Activated CD8-positive, alpha-beta memory T cell treated with anti-CD3 and anti-CD28 coated beads, Interleukin-2, amount 50 U/mL, for 48 hours (primary cell): ENCODE results near the gene CAMK1D.
A peak's percentile ranks its signal among the peaks of the same experiment; 100 is the strongest.
"Not testable (repeated sequence)": the region's sequence is repeated elsewhere in the genome, so short reads cannot be mapped to it uniquely, and the experiment has no call there.

Experiments
- DNase-seq: peaks from one replicate; pipeline ENCODE4 v3.0.0-alpha.2; 2020

CAMK1D gene

DNA sequence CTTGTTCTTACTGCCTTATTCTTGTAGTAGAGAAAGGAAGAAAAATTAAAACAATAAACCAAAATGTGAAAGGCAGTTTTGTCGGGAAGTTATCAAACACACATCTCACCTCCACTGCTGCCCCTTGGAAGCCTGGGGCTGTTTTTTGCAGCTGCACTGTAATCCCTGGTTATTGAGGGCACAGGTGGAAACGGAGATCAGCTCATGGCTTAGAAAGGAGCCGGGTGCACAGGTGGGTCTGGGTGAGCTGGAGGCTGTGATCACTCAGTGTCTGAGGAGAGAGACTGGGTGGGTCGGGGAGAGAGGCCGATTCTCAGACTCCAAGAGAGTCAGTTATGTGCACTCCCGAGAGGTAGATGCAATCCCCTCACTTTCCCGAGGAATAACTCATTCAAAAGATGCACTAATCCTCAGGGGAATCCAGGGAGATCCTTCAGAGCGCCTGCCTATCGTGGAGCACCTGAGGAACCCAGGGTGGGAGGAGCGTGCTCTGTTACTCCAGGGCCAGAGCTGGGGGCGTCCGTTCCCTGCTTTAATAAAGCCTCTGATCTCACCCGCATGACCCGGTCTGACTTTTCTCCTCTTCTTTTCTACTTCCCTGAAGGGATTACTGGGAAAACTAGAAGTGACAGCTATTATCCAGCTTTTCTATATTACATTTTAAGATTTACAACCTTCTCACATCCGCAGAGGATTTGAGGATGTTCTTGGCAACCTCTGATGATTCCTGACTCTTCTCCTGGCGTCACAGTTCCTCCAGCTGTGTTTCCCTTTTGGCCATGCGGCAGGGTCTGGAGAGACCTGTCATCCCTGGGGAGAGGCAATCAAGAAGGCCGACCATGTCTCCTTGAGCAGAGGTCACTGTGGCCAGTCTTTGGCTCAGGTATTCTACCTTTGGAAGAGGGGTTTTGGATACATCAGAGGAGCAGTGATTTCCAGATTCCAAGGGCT lies 82.1 kb downstream of the CAMK1D start:
- DNase-seq, result no peak

DNA sequence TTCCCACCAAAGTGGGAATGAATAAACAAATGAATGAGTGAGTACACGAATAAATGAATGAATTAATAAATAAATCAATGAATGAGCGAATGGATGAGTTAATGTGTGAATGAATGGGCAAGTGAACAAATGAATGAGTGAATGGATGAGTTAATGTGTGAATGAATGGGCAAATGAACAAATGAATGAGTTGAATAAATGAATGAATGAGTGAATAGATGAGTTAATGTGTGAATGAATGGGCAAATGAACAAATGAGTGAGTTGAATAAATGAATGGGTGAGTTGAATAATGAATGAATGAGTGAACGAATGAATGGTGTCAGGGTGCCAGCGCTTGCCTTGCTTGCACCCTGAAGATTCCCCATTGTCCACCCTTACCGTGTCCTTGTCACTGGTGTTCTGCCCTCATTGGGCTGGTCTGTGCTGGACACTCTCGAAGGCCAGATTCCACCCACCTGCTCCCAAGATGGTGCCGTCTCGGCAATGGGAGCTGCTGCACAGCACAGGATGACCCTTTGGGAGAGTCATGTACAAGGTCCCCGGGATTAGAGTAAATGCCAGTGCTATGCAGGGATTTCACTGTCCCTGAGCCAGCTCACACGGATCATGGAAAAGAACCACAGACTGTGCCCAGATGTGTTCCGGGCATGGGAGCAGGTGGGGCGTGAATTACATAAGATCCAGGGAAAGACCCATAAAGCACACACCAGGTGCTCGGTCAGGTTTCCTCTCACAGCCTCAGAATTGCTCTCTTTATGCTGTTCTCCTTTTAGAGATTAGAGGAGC lies 83.2 kb downstream of the CAMK1D start:
- no peak for DNase-seq

DNA sequence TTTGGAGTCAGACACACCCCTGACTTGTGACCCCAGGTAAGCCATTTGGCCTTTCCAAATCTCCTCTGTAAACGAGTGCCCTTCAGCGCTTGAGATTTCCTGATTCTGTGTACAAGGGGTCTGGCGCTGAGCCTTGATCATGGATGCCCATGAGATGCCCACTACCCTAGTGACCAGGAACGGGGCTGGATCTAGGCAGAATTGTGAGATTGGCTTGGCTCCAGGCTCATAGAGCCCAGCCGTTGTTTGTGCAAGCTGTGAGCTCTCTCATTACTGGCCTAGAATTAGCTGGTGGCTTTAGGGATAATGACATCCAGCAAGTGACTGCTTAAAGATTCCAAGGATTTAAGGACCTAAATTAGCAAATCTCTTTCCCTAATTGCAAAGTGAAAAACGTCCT lies 84.9 kb downstream of the CAMK1D start:
- DNase-seq, result no peak

DNA sequence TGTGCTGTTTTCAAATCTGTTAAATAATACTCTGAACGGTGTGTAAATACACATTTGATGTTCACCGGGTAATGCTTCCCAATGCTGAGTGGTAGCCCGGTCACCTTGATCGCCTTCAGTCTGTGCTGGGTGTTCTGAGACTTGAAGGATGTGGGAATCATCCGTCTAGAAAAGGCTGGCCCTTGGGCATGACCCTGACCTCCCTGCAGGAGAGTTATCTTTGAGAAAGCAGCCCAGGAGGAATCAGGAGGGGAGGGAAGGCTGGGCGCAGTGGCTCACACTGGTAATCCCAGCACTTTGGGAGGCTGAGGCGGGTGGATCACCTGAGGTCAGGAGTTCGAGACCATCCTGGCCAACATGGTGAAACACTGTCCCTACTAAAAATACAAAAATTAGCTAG lies 85.3 kb downstream of the CAMK1D start:
- not testable (repeated sequence) for DNase-seq

DNA sequence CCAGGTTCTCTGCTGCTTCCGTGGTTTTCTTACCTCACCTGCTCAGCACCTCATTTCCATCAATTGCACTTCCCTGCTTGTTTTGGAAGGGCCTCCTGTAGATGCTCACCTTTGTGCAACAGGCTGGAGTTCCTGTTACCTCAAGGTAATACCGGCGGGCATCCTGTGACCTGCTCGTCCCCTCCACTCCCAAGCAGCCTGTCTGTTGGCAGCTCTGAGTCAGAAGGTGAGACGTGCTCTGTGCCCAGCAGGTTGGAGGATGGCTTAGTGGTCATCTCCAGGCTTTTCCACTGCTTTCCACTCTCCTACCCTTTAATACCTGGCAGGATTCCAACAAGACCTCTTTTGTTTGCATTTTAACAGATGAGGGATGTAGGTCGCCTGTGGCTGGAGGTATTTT lies 86.0 kb downstream of the CAMK1D start:
- DNase-seq, result no peak

DNA sequence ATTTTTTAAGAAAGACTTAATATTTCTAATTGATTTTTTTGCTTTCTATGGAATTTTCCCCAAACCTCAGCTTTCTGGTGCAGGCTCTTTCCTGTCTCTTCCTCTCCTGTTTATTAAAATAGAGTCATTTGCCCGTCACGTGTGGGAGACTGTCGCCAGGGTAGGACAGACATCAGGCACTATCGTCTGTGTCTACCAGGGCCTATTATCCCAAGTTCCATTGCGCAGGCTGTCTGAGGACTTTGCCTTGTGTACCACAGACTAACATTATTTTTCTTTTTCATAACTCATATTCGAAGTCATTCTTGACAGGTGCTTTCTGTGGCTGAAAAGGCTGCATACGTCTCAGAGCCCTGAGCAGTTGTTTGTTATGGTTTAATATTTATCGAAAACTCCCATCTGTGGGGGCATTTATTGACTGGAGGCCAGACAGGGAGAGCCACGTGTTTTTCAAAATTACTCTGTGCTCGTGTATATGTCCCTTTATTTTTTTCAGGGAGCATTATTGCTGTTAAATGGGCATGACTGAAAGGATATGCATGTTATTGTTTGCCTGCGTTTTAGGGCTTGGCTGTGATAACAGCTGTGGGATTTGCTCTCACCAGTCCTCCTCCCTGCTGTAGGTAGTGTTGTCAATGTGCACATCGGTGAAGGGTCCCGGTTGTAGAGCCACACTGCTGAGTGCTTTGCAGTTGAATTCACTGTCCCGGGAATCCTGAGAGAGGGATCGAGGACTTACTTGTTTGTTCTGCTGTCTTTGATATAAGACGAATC lies 89.8 kb downstream of the CAMK1D start:
- DNase-seq, result no peak

DNA sequence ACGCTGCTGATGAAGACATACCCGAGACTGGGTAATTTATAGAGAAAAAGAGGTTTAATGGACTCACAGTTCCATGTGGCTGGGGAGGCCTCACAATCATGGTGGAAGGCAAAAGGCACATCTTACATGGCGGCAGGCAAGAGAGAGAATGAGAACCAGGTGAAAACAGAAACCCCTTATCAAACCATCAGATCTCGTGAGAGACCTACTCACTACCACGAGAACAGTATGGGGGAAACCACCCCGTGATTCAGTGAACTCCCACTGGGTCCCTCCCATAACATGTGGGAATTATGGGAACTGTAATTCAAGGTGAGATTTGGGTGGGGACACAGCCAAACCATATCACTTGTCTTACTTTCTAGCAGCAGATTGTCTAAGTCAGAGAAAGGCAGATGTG lies 90.4 kb downstream of the CAMK1D start:
- DNase-seq, result not testable (repeated sequence)

DNA sequence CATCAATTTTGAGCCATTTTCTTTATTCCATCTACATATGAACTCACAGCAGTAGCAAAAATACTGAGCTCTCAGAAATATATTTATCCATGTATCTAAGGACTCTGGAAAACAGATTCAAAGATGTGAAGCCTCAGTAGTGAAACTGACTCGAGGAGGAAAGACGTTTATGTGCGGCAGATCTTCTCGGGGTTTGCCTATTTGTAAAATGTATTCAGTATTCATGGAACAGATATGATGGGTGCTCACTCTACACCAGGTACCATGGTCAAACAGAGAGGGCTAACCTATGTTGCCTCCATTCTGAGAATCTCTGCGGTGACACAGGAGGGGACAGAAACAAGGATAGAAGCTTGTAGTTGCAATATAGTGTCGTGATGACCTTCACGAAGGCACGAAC lies 93.7 kb downstream of the CAMK1D start:
- DNase-seq, result no peak

DNA sequence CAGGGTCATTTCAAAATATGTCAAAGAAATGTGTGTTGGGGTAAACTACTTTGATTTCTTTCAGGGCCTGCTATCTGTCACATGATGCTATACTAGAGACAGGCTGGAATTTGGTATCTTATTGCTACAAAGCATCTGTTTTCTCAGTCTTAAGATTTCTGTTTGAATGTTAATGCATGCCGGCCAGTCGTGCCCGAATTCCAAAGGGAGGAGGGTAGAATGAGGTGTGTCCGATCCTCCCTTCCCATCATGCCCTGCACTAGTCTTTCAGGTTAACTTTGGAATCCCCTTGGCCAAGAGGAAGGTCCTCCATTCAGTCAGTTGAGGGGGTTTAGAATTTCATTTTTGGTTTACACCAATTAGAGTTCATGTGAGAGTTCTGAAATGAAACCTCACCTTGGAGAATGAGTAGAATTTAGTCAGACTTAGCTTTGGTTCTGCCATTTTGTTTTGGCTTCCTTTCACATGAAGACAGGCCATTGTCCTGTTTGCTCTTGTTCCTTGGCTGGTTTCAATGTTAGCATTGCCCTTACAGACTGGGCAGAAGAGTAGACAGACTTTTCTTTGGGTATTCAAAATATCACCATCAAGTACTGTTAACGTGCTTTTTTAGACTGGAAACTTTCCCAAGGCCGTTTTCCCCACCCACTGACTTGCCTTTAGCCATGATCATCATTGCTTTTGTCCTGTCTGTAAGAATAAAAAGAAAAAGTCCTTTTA lies 95.8 kb downstream of the CAMK1D start:
- no peak for DNase-seq

DNA sequence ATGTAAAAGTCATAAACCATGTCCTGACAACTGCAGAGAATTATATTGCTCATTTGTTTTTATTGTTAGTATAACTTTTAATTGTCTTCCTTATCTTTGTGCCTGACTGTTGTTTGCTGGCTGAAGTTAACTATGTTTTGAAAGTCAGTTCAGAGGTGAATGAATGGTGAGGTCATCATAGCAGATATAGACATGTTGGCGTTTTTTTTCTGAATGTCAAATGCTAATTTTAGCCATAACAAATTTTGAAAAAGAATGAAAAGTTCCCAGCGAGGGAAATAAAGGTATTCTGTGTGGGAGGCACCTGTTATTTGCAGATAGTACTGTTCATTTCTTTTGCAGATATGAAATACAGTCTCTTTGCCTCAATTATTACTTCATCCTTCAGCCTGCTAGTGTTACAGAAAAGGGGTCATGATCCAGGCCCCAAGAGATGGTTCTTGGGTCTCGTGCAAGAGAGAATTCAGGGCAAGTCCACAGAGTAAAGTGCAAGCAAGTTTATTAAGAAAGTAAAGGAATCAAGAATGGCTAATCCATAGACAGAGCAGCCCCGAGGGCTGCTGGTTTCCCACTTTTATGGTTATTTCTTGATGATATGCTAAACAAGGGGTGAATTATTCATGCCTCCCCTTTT lies 96.5 kb downstream of the CAMK1D start:
- no peak for DNase-seq

DNA sequence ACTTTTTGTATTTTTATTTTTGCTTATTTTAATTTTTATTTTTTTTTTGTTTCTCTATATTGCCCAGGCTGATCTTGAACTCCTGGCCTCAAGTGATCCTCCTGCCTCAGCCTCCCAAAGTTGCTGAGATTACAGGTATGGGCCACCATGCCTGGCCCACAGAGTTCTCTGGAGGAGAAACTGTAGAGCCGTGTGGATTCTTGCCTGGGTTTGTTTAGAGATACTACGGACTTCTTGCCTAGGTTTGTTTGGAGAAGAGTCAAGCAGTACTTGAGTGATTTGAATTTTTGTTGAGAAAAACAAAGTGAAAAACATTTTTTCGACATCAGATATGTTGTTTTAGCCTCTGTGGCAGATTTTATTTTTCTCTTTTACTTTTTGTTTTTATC lies 99.0 kb downstream of the CAMK1D start:
- DNase-seq, result no peak

DNA sequence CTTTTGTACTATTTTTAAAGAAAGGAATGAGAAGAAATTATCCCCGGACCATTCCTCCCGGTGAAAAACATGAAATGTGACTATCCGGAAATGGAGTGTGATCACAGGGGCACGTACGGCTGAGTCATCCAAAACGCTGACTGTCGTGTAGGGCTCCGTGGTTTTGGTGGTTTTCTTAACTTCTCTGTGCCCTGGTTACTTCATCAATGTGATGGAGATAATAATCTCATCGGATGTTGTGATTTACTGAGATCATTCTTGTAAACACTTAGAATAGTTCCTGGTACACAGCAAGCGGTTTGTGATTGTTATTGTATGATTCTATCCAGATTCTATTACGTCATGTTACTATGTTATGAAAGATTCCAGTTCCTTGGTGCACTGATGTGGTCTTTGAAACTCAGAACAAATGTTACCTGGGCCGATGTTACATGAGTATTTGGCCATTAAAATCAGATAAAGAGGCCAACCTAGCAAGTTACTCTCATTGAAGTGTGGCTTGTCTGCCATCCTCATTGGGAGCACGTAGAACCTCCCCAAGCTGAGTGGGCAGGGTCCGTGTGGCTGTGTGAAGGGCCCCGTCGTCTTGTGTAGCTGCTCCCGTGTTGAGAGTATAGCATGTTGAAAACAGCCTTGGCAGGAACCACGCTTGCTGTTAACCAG lies 99.5 kb downstream of the CAMK1D start:
- peak; percentile 71 for DNase-seq

DNA sequence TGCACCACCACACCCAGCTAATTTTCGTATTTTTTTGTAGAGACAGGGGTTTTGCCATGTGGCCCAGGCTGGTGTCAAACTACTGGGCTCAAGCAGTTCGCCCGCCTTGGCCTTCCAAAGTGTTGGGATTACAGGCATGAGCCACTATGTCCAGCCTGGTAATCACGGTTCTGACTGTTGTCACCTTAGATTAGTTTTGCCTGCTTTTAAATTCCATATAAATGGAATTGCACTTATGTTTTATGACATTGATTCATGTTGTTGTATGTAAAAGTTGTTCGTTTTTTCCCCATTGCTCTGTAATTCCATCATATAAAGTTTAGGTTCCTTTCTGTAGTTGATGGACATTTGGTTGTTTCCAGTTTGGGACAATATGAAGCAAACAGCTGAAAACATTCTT lies 106.0 kb downstream of the CAMK1D start:
- DNase-seq, result no peak

DNA sequence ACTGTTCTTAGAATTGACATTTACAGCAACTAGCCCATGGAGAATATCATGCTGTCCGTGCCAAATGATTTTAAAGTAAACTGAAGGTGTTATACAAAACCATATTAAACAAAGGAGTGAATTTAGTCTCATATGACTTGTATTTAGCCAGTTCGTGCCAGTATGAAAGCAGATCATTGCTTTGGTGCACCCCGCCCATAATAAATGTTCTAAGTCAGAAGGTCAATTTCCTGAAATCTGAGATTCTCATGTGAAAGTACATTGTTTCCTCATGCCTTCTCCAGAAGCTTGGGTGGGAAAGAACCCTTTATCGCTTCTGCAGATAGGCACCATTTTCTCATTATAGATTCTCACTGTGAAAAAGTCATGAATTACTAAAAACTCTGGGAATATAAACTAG lies 106.4 kb downstream of the CAMK1D start:
- DNase-seq, result no peak

DNA sequence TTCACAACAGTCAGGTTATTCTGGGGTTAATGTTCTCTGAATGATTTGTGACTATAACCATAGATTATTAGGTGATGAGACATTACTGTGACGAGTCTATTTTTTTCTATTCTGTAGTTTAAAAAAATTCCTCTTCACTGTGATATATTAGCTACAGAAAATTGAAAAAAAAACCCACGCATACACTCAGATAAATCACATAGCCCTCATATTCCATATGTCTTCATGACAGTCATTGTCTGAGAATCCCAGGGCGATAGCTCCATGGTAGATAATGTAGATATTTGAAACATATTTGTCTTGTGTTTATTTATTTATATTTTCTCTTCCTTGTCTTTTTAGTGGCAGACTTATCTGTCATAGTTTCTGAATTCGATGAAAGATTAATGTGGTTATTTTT lies 110.0 kb downstream of the CAMK1D start:
- no peak for DNase-seq

DNA sequence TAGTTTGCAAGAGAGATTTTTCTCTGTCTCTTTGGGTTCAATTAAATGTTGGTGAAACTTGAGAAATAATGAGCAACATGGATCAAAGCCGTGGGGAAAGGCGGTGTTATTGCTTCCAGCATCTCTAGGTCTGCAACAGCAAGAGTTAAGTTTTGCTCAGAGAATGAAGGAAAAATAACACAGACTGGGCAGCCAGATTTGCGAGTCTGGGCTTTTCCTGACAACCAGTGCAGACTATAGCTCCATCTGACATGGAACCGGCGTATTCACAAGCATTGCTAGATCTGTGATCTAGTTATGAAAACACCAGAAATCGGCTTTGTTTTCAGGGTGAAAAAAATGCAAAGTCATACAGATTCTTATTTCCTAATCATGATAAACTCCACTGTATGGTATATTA lies 110.4 kb downstream of the CAMK1D start:
- DNase-seq, result no peak

DNA sequence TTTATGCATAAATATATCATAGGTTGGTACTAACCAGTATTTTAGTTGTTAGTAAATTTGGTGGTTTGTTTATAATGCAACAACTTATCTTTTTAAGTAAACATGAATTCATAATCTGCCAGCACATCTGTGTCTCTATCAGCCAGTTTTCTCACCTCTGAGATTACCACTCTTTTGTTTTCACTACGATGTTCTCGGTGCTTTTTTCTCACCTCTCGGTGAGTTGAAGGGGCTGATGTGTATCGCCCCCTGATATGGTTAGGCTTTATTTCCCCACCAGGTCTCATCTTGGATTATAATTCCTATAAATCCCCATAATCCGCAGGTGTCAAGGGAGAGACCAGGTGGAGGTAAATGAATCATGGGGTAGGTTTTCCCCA lies 114.1 kb downstream of the CAMK1D start:
- DNase-seq, result no peak

DNA sequence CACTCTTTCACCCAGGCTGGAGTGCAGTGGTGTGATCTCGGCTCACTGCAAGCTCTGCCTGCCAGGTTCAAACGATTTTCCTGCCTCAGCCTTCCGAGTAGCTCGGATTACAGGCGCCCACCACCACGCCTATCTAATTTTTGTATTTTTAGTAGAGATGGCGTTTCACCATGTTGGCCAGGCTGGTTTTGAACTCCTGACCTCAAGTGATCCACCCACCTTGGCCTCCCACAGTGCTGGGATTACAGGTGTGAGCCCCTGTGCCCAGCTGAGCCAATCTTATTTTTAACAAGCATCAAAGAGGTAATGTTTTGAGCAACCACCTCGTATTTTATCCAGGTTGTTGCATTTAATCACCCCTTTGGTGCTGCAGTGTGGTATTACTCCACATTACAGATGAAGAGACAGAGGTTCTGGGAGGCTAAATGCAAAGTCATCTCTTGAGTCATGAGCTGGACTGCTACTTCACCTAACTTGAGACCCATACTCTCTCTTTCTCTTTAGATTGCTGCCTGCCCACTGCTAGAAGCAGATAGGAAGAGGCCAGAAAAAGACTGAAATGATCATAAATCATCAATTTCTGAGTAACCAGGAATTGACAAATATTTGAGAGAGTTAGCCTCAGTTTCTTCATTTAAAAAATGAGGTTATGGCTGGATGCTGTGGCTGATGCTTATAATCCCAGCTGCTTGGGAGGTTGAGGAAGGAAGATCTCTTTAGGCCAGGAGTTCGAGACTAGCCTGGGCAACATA lies 116.2 kb downstream of the CAMK1D start:
- DNase-seq, result no peak

DNA sequence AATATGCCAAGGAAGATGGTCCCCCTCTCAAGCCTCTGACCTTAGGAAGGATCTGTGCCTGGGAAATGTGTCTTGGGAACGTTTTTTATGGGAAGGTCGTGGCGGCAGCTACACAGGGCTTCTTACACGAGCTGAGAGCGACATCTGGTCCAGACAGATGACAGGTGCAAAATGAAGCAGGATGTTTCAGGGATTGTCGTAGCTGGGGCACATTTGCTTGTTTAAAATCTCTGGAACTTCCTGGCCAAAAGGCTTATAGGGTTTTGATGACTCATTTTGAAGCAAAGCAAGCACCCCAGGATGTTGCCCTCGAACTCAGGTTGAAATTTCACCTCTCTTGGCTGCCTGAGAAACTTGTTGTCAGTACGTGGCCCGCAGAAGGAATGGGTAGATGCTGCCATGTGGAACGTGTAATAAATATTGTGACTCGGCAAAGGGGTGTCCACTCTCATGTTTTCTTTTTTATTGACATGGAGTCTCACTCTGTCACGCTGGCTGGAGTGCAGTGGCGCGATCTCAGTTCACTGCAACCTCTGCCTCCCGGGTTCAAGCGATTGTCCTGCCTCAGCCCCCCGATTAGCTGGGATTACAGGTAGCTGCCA lies 117.5 kb downstream of the CAMK1D start:
- DNase-seq, result no peak

DNA sequence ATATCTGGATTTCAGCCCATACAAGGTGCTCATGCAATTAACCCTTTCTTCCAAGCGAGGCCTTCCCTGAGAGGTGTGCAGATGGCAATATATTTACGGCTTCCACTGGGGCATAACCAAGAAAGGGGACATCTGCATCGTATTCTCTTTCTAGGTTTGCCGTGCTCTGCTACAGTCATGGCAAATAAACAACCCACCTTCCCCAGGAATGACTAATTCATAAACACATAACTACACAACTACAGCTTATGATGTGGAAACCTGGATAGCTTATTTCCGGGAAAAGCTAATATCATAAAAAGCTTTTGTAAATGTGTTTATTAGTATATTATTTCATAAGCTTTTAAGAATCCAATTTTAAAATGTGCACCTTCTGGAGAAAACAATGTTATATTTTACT lies 120.0 kb downstream of the CAMK1D start:
- no peak for DNase-seq
